NT2/D1 (cell line): ENCODE data around the gene OPRD1.
"Not testable (repeated sequence)": the region's sequence is repeated elsewhere in the genome, so short reads cannot be mapped to it uniquely, and the experiment has no call there.

Experiments used
- DNase-seq: peaks from one replicate; pipeline ENCODE4 v3.0.0-alpha.2; 2011; ENCODE audit warnings: low read depth, low spot score
- H3K27me3 ChIP-seq: 2 replicates; pipeline ENCODE4 v1.6.0; 2011; ENCODE audit warnings: mild to moderate bottlenecking; ENCODE audit not compliant: insufficient read length, insufficient read depth
- H3K36me3 ChIP-seq: 2 replicates; pipeline ENCODE4 v1.6.1; 2011; ENCODE audit warnings: mild to moderate bottlenecking, low read length, mixed read lengths; ENCODE audit not compliant: insufficient read depth, insufficient read length
- H3K4me1 ChIP-seq: 2 replicates; pipeline ENCODE4 v1.5.1; 2011; ENCODE audit not compliant: insufficient read depth, insufficient read length
- H3K4me3 ChIP-seq: 2 replicates; pipeline ENCODE4 v1.5.1; 2011; ENCODE audit warnings: low read depth; ENCODE audit not compliant: insufficient read length
- H3K9ac ChIP-seq: 2 replicates; pipeline ENCODE4 v1.6.0; 2011; ENCODE audit warnings: low read depth; ENCODE audit not compliant: insufficient read length
- H3K9me3 ChIP-seq: 2 replicates; pipeline ENCODE4 v1.5.1; 2011; ENCODE audit warnings: mild to moderate bottlenecking, low read length; ENCODE audit not compliant: insufficient read depth
- SUZ12 ChIP-seq: IDR thresholded peaks from 2 replicates; pipeline ENCODE4 v1.6.1; 2011; ENCODE audit not compliant: insufficient read length, insufficient read depth; ENCODE audit errors: extremely low read depth
- YY1 ChIP-seq: IDR thresholded peaks from 2 replicates; pipeline ENCODE4 v1.6.1; 2011; ENCODE audit not compliant: insufficient read length, insufficient read depth
- ZNF274 ChIP-seq: IDR thresholded peaks from 2 replicates; pipeline ENCODE4 v1.6.1; 2011; ENCODE audit warnings: mild to moderate bottlenecking, low read depth, low read length

The OPRD1 gene

DNA sequence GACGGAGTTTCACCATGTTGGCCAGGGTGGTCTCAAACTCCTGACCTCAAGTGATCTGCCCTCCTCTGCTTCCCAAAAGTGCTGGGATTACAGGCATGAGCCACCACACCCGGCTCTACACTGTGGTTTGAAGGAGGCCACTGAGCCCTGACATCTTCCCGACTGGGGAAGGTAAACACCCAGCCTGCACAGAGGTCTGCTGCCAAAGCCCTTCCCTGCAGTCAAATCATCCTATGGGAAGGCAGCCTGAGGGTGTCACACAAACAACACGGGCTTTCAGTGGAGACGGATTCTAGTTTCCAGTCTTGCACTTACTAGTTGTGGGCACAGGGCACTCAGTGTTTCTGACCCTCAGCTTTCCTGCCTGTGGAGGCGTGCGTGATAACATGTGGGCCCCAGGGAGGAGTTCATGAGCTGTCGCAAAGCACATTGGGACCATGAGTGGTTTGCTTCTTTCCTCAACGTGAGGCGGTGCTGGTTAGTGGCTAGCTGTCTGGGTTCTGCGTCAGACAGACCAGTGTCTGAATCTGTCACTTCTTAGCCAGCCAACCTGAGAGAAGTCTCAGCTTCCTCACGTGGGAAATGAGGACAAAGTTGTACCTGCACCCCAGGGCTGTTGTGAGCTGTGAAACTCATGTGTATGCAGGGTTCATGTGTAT, 21.5 kb upstream of the OPRD1 start:
- no peak for TF ChIP-seq YY1
- no peak for TF ChIP-seq ZNF274
- TF ChIP-seq SUZ12: no peak
- H3K9me3 ChIP-seq: no peaks in the 10 kb centered on the region
- no peak for DNase-seq
- peaks cover 7% of the 10 kb centered on the region for H3K4me1 ChIP-seq
- H3K4me3 ChIP-seq: no peak overlapping the region
- H3K9ac ChIP-seq: no peak overlapping the region
- no peaks in the 10 kb centered on the region for H3K36me3 ChIP-seq
- no peaks in the 10 kb centered on the region for H3K27me3 ChIP-seq

DNA sequence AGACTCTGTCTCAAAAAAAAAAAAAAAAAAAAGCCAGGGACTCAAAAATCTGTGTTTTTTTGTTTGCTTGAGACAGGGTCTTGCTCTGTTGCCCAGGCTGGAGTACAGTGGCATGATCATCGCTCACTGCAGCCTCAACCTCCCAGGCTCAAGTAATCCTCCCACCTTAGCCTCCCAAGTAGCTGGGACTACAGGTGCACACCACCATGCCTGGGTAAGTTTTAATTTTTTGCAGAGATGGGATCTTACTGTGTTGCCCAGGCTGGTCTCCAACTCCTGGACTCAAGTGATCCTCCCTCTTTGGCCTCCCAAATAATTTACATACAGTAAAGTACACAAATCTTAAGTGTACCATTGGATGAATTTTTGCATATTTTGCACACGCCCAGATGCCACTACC, 20.0 kb upstream of the OPRD1 start:
- not testable (repeated sequence) for H3K36me3 ChIP-seq, H3K9me3 ChIP-seq, DNase-seq, H3K9ac ChIP-seq, H3K4me3 ChIP-seq, H3K27me3 ChIP-seq
- H3K4me1 ChIP-seq: peaks cover 15% of the 10 kb centered on the region

DNA sequence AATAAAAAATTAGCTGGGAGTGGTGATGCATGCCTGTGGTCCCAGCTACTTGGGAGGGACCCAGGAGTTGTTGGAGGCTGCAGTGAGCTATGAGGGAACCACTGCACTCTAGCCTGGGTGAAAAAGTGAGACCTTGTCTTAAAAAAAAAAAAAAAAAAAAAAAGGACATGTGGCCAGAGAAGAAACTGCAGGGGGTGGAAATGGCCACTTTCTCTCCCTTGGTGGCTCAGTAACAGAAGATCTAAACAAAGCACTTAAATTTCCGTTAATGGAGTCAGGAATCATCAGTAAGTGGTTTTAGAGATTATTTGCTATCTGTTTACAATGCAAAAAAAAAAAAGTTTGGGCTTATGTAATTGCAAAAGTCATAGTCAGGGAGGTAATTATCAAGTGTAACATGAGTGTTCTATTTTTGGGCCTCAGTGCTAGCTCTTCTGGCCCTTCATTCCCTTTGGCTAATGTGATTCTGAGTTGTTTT, 19.3 kb upstream of the OPRD1 start:
- DNase-seq: no peak
- no peaks in the 10 kb centered on the region for H3K27me3 ChIP-seq
- H3K4me3 ChIP-seq: no peak overlapping the region
- H3K9me3 ChIP-seq: no peaks in the 10 kb centered on the region
- peaks cover 16% of the 10 kb centered on the region for H3K4me1 ChIP-seq
- H3K9ac ChIP-seq: peak overlapping the region; percentile 3
- H3K36me3 ChIP-seq: no peaks in the 10 kb centered on the region
- TF ChIP-seq ZNF274: no peak
- TF ChIP-seq YY1: no peak
- TF ChIP-seq SUZ12: no peak

DNA sequence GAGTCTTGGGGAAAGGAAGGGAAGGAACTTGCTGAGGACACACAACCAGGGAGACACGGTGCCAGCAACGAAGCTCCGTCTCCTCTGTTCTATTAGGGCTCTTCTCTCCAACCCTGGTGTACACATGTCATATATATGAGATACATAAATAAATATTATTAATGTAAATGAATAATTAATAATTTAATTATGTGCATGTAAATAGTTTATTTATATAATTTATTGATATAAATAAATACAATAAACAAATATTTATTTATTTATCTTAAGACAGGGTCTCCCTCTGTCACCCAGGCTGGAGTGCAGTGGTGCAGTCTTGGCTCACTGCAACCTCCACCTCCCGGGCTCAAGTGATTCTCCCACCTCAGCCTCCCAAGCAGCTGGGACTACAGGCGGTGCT, 17.4 kb upstream of the OPRD1 start:
- H3K9ac ChIP-seq, H3K9me3 ChIP-seq, DNase-seq: not testable (repeated sequence)

DNA sequence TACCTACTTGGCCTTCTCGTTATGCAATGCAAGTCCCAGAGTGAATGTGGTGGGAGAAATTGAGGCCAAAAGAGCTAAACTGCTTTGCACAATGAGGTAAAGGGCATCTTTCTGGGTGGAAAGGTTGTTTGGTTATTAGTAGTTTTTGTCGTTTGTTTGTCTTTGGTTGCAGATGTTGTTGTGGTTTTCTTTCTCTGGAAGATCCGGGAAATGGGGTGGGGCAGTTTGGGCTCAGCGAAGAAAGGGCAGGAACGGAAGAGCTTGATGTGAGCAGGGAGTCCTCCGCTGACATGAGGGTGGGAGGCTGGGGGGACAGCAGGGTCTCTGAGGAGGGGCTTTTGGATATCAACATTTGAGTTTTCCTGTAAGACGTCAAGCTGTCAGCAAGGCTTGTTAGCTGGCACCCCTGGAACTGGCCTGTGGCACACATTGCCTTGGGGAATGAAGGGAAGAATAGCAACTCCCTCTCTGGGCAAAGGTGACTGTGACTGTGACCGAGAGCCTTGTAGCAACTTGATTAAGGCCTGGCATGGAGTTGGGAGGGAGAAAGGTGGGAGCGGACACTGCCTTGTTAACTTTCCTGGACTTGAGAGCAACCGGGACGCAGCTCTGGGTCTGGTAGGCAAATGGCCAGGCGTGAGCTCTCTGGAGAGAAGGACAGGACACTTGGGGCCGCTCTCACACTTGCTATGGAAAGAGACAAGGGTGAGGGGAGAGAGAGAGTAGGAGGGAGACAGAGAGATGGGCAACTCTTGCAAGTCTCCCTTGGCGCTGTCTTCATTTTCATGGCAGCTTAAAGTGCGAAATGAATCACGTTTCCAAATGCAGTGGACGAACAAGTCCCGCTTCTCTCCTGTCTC, 15.4 kb upstream of the OPRD1 start:
- Histone ChIP-seq H3K4me1 (peaks cover 22% of the 10 kb centered on the region), H3K9ac (no peak overlapping the region), H3K4me3 (no peak overlapping the region), H3K9me3 (no peaks in the 10 kb centered on the region), H3K27me3 (no peaks in the 10 kb centered on the region), H3K36me3 (no peaks in the 10 kb centered on the region)
- no peak for DNase-seq
- TF ChIP-seq YY1 (no peak), ZNF274 (no peak), SUZ12 (no peak)

More for the DNA sequence above, 17.4 kb upstream of the OPRD1 start:
- not testable (repeated sequence) for H3K36me3 ChIP-seq, H3K27me3 ChIP-seq, H3K4me3 ChIP-seq
- H3K4me1 ChIP-seq: peaks cover 16% of the 10 kb centered on the region

DNA sequence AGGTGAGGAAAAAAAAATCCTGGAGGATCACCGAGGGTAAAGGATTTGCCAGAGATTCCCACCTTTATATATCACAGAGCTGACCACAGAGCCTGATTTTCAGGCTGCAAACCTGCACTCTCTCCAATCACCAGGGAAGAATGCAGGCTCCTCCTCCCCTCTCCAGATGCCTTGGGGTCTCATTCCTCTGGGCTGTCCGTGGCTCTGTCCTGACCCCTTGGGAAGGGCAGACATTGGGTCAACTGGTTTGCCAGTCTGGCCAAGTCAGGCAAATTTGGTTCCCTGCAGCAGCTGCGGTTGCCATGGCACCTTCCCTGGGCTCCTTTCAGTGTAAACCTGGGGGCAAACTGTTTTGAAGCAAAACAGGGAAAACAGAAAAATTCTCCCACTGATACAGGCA, 11.6 kb upstream of the OPRD1 start:
- Histone ChIP-seq H3K9me3 (peaks cover 5% of the 10 kb centered on the region; the same call in 1 of the 2 replicates), H3K36me3 (no peaks in the 10 kb centered on the region), H3K4me1 (peaks cover 26% of the 10 kb centered on the region), H3K4me3 (no peak overlapping the region), H3K27me3 (no peaks in the 10 kb centered on the region), H3K9ac (peak overlapping the region; percentile 23)
- no peak for DNase-seq
- TF ChIP-seq SUZ12 (no peak), YY1 (no peak), ZNF274 (no peak)

DNA sequence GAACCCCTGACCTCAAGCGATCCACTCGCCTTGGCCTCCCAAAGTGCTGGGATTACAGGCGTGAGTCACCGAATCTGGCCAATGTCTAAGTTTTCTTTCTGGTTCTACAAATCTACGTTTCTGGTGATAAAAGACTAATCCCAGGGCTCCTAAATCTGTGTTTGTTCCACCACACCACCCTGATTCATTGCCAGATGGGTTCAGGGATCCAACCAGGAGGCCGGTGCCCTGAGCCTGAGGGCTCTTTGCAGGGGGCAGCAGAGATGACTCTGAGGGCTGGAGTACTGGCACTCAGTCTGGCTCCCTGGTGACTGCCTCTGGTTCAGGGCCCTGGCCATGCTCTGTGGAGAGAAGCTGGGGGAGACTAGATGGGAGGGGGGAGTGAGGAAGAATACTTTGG, 10.5 kb upstream of the OPRD1 start:
- H3K4me1 ChIP-seq: peaks cover 22% of the 10 kb centered on the region
- H3K9ac ChIP-seq: no peak overlapping the region
- no peak for TF ChIP-seq SUZ12
- no peak for TF ChIP-seq YY1
- TF ChIP-seq ZNF274: no peak
- no peak overlapping the region for H3K4me3 ChIP-seq
- H3K36me3 ChIP-seq: no peaks in the 10 kb centered on the region
- no peaks in the 10 kb centered on the region for H3K27me3 ChIP-seq
- DNase-seq: no peak
- H3K9me3 ChIP-seq: peaks cover 5% of the 10 kb centered on the region; the same call in 1 of the 2 replicates
